ENCODE data around the gene UFL1.
"Not testable (repeated sequence)": the region's sequence is repeated elsewhere in the genome, so short reads cannot be mapped to it uniquely, and the experiment has no call there.

The UFL1 gene

GRCh38 chr6:96521644-96522464 lies at the start of gene UFL1:
UFL1 (plus strand) TSS chr6:96521806; CDS start chr6:96521874, 68 bp downstream.
- DNase-seq: peak; percentile 80 to 94

GRCh38 chr6:96472291-96472690 lies 49.3 kb upstream of the UFL1 start:
- DNase-seq: not testable (repeated sequence)

- no peak for DNase-seq
These were observed 42.9 kb upstream of the UFL1 start for GRCh38 chr6:96478695-96479094.

GRCh38 chr6:96491926-96492325 lies 29.7 kb upstream of the UFL1 start:
- no peak for DNase-seq

GRCh38 chr6:96499781-96500180 lies 21.8 kb upstream of the UFL1 start:
- no peak for DNase-seq

GRCh38 chr6:96502915-96503314 lies 18.7 kb upstream of the UFL1 start:
- DNase-seq: no peak

GRCh38 chr6:96505363-96505762 lies 16.2 kb upstream of the UFL1 start:
- DNase-seq: no peak

GRCh38 chr6:96509281-96509680 lies 12.3 kb upstream of the UFL1 start:
- no peak for DNase-seq

GRCh38 chr6:96520171-96521115 lies 1.2 kb upstream of the UFL1 start:
- no peak for DNase-seq

- DNase-seq: no peak
These were observed 331 bp upstream of the UFL1 start for GRCh38 chr6:96521306-96521643.

GRCh38 chr6:96522465-96523009 lies 931 bp downstream of the UFL1 start:
- DNase-seq: no peak

- no peak for DNase-seq
These were observed 6.6 kb downstream of the UFL1 start for GRCh38 chr6:96528193-96528592.

- no peak for DNase-seq
These were observed 10.8 kb downstream of the UFL1 start for GRCh38 chr6:96532399-96532798.

- DNase-seq: no peak
These were observed 16.1 kb downstream of the UFL1 start for GRCh38 chr6:96537726-96538125.

GRCh38 chr6:96542702-96543101 lies 21.1 kb downstream of the UFL1 start:
- no peak for DNase-seq

GRCh38 chr6:96545882-96546281 lies 24.3 kb downstream of the UFL1 start:
- DNase-seq: no peak

- DNase-seq: no peak
These were observed 26.0 kb downstream of the UFL1 start for GRCh38 chr6:96547654-96548053.

- DNase-seq: no peak
These were observed 33.0 kb downstream of the UFL1 start for GRCh38 chr6:96554558-96554957.

- DNase-seq: not testable (repeated sequence)
These were observed 38.1 kb downstream of the UFL1 start for GRCh38 chr6:96559740-96560139.

- no peak for DNase-seq
These were observed 41.3 kb downstream of the UFL1 start, which contains the start of gene FHL5 for GRCh38 chr6:96562886-96563285. FHL5 (plus strand) TSS chr6:96563128; CDS start chr6:96603614, 40,486 bp downstream.

GRCh38 chr6:96563853-96564252 lies 42.2 kb downstream of the UFL1 start:
- no peak for DNase-seq

GRCh38 chr6:96570053-96570452 lies 48.4 kb downstream of the UFL1 start:
- no peak for DNase-seq

GRCh38 chr6:96571551-96571950 lies 49.9 kb downstream of the UFL1 start:
- DNase-seq: no peak

- DNase-seq: no peak
These were observed 53.8 kb downstream of the UFL1 start for GRCh38 chr6:96575359-96575758.
